ENCODE data around the gene HNRNPU. TPM values are rescaled to one million over a fixed set of nuclear protein-coding genes. Genes with fewer than 3 reads are reported as not detected.

HNRNPU gene
- total and polyA plus RNA-seq, 2 experiments from 2014 or later: 422 to 687 TPM

DNA sequence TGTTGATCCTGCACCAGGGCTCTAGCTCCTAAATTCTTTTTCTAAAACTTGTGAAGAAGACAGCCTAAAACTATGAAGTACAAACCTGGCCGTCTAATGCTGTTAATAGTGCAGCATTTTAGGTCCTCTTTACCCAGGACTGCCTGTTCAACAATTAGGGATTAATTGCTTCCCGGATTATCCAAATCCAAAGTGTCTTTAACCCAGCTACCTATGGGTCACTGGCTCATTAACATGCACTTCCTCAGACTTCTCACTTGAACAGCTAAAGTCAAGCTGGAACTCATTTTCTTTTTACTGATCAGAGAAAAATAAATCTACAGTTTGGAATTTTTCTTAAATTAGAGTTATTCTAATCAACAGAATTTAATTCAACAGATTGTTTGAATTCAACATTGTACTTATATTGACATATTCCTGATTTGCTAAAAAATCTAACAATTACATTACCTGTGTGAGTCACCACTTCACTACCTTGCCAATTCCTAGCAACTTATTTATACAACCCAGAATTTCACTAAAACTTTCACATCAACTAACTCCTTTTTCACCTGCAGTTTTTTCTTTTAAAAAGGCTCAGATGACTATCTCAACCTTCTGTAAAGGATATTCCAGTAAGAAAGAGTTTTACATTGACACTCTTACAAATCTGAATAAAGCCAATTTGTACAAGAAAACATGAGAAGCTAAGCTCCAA lies 3.3 kb downstream of the HNRNPU start (continued):
- TF ChIP-seq, protein P1, sequence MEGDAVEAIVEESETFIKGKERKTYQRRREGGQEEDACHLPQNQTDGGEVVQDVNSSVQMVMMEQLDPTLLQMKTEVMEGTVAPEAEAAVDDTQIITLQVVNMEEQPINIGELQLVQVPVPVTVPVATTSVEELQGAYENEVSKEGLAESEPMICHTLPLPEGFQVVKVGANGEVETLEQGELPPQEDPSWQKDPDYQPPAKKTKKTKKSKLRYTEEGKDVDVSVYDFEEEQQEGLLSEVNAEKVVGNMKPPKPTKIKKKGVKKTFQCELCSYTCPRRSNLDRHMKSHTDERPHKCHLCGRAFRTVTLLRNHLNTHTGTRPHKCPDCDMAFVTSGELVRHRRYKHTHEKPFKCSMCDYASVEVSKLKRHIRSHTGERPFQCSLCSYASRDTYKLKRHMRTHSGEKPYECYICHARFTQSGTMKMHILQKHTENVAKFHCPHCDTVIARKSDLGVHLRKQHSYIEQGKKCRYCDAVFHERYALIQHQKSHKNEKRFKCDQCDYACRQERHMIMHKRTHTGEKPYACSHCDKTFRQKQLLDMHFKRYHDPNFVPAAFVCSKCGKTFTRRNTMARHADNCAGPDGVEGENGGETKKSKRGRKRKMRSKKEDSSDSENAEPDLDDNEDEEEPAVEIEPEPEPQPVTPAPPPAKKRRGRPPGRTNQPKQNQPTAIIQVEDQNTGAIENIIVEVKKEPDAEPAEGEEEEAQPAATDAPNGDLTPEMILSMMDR (conservative IDR thresholded peaks at IDR 0.05; ENCODE audit: low read depth in 2 of 2): no peak

GRCh38 chr1:244860078-244860477 lies 4.3 kb downstream of the HNRNPU start:
- H3K27me3 Mint-ChIP-seq (ENCODE audit: insufficient read depth, low read depth, poor library complexity): peaks cover 22% of the 10 kb centered on the region
- no peak overlapping the region for H2AFZ ChIP-seq
- no peaks in the 10 kb centered on the region for H3K9me2 ChIP-seq (ENCODE audit: insufficient read depth)
- peak overlapping the region; percentile 35 for H3K27ac ChIP-seq (ENCODE audit: low read depth)
- no peak for ATAC-seq
- H3K36me3 ChIP-seq (ENCODE audit: insufficient read depth): peaks cover 58% of the 10 kb centered on the region
- H3F3A ChIP-seq (replicated peaks; ENCODE audit: low read depth): peaks cover 32% of the 10 kb centered on the region
- DNase-seq (ENCODE audit: low spot score): no peak
- peaks cover 40% of the 10 kb centered on the region for H3K4me1 Mint-ChIP-seq
- H3K4me3 ChIP-seq: peak overlapping the region; percentile 92
- peak overlapping the region; percentile 91 for H3K4me2 ChIP-seq
- peaks cover 88% of the 10 kb centered on the region for H3K36me3 Mint-ChIP-seq (ENCODE audit: low read depth)
- H3K27me3 ChIP-seq (ENCODE audit: insufficient read depth): no peaks in the 10 kb centered on the region
- peaks cover 66% of the 10 kb centered on the region for H4K20me1 ChIP-seq (replicated peaks; ENCODE audit: insufficient read depth)
- H3K9me3 Mint-ChIP-seq: peaks cover 4% of the 10 kb centered on the region; the same call in 1 of the 3 replicates
- peak overlapping the region; percentile 20; the same call in 1 of the 2 replicates for H3K27ac Mint-ChIP-seq
- H3K79me2 ChIP-seq (replicated peaks; ENCODE audit: insufficient read depth): peaks cover 92% of the 10 kb centered on the region
- H3K4me3 Mint-ChIP-seq: peak overlapping the region; percentile 91
- H3K4me1 ChIP-seq (ENCODE audit: insufficient read depth): peaks cover 18% of the 10 kb centered on the region
- TF ChIP-seq, protein P2, sequence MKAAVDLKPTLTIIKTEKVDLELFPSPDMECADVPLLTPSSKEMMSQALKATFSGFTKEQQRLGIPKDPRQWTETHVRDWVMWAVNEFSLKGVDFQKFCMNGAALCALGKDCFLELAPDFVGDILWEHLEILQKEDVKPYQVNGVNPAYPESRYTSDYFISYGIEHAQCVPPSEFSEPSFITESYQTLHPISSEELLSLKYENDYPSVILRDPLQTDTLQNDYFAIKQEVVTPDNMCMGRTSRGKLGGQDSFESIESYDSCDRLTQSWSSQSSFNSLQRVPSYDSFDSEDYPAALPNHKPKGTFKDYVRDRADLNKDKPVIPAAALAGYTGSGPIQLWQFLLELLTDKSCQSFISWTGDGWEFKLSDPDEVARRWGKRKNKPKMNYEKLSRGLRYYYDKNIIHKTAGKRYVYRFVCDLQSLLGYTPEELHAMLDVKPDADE (IDR thresholded peaks at IDR 0.05): no peak
- TF ChIP-seq, protein P3, sequence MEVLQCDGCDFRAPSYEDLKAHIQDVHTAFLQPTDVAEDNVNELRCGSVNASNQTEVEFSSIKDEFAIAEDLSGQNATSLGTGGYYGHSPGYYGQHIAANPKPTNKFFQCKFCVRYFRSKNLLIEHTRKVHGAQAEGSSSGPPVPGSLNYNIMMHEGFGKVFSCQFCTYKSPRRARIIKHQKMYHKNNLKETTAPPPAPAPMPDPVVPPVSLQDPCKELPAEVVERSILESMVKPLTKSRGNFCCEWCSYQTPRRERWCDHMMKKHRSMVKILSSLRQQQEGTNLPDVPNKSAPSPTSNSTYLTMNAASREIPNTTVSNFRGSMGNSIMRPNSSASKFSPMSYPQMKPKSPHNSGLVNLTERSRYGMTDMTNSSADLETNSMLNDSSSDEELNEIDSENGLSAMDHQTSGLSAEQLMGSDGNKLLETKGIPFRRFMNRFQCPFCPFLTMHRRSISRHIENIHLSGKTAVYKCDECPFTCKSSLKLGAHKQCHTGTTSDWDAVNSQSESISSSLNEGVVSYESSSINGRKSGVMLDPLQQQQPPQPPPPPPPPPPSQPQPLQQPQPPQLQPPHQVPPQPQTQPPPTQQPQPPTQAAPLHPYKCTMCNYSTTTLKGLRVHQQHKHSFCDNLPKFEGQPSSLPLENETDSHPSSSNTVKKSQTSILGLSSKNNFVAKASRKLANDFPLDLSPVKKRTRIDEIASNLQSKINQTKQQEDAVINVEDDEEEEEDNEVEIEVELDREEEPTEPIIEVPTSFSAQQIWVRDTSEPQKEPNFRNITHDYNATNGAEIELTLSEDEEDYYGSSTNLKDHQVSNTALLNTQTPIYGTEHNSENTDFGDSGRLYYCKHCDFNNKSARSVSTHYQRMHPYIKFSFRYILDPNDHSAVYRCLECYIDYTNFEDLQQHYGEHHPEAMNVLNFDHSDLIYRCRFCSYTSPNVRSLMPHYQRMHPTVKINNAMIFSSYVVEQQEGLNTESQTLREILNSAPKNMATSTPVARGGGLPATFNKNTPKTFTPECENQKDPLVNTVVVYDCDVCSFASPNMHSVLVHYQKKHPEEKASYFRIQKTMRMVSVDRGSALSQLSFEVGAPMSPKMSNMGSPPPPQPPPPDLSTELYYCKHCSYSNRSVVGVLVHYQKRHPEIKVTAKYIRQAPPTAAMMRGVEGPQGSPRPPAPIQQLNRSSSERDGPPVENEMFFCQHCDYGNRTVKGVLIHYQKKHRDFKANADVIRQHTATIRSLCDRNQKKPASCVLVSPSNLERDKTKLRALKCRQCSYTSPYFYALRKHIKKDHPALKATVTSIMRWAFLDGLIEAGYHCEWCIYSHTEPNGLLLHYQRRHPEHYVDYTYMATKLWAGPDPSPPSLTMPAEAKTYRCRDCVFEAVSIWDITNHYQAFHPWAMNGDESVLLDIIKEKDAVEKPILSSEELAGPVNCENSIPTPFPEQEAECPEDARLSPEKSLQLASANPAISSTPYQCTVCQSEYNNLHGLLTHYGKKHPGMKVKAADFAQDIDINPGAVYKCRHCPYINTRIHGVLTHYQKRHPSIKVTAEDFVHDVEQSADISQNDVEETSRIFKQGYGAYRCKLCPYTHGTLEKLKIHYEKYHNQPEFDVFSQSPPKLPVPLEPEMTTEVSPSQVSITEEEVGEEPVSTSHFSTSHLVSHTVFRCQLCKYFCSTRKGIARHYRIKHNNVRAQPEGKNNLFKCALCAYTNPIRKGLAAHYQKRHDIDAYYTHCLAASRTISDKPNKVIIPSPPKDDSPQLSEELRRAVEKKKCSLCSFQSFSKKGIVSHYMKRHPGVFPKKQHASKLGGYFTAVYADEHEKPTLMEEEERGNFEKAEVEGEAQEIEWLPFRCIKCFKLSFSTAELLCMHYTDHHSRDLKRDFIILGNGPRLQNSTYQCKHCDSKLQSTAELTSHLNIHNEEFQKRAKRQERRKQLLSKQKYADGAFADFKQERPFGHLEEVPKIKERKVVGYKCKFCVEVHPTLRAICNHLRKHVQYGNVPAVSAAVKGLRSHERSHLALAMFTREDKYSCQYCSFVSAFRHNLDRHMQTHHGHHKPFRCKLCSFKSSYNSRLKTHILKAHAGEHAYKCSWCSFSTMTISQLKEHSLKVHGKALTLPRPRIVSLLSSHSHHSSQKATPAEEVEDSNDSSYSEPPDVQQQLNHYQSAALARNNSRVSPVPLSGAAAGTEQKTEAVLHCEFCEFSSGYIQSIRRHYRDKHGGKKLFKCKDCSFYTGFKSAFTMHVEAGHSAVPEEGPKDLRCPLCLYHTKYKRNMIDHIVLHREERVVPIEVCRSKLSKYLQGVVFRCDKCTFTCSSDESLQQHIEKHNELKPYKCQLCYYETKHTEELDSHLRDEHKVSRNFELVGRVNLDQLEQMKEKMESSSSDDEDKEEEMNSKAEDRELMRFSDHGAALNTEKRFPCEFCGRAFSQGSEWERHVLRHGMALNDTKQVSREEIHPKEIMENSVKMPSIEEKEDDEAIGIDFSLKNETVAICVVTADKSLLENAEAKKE (CRISPR knock-in tag; IDR thresholded peaks at IDR 0.05): no peak
- TF ChIP-seq, protein P4, sequence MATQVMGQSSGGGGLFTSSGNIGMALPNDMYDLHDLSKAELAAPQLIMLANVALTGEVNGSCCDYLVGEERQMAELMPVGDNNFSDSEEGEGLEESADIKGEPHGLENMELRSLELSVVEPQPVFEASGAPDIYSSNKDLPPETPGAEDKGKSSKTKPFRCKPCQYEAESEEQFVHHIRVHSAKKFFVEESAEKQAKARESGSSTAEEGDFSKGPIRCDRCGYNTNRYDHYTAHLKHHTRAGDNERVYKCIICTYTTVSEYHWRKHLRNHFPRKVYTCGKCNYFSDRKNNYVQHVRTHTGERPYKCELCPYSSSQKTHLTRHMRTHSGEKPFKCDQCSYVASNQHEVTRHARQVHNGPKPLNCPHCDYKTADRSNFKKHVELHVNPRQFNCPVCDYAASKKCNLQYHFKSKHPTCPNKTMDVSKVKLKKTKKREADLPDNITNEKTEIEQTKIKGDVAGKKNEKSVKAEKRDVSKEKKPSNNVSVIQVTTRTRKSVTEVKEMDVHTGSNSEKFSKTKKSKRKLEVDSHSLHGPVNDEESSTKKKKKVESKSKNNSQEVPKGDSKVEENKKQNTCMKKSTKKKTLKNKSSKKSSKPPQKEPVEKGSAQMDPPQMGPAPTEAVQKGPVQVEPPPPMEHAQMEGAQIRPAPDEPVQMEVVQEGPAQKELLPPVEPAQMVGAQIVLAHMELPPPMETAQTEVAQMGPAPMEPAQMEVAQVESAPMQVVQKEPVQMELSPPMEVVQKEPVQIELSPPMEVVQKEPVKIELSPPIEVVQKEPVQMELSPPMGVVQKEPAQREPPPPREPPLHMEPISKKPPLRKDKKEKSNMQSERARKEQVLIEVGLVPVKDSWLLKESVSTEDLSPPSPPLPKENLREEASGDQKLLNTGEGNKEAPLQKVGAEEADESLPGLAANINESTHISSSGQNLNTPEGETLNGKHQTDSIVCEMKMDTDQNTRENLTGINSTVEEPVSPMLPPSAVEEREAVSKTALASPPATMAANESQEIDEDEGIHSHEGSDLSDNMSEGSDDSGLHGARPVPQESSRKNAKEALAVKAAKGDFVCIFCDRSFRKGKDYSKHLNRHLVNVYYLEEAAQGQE (IDR thresholded peaks at IDR 0.05; ENCODE audit: unreplicated experiment): no peak
- TF ChIP-seq CREB1 (CRISPR knock-in tag; IDR thresholded peaks at IDR 0.05; ENCODE audit: low read depth) (no peak), ZNF114 (CRISPR knock-in tag; IDR thresholded peaks at IDR 0.05) (no peak), POLR2AphosphoS5 (IDR thresholded peaks at IDR 0.05; ENCODE audit: low read depth) (no peak), EZH2phosphoT487 (IDR thresholded peaks at IDR 0.05; ENCODE audit: unreplicated experiment) (no peak), STAT1 (IDR thresholded peaks at IDR 0.05; ENCODE audit: unreplicated experiment) (no peak)
- TF ChIP-seq, protein P1 (conservative IDR thresholded peaks at IDR 0.05; ENCODE audit: low read depth in 2 of 2): no peak

Data from GM23338 (cell line).